Muscle of arm (tissue), 14 donors: ENCODE data around the gene CPNE1. TPM values are rescaled to one million over a fixed set of nuclear protein-coding genes. Genes with fewer than 3 reads are reported as not detected.
"Not testable (repeated sequence)": the region's sequence is repeated elsewhere in the genome, so short reads cannot be mapped to it uniquely, and the experiment has no call there.

ENCODE experiments used
- DNase-seq: peaks from one replicate; pipeline ENCODE4 v3.0.0-alpha.2; 2013
- long read RNA-seq, 11 donors: transcript quantifications; one replicate each; lab custom pipeline, GENCODE V29; 2026
- polyA plus RNA-seq, 12 donors: library from polyadenylated mRNA; unstranded; fragments of 120-200 nt; gene quantifications; one replicate each; pipeline ENCODE4 v1.2.1, GENCODE V29; 2013; ENCODE audit not compliant: insufficient read length in 12 of 12

CPNE1 gene
- 100 to 1,000 TPM in 9 of 12 donors, 10 to 100 TPM in 2, not detected in 1; 81.7 to 209 (median 124) TPM for polyA plus RNA-seq
- long read RNA-seq, donor 1, transcript CPNE1-221 (2 exons, 625 nt) = major isoform, 41 of 46 reads
- long read RNA-seq, donor 1, partial matches to known transcripts = 0 of 46 reads
- long read RNA-seq, donor 1, other reads (novel, unspliced or antisense) = 0 of 46 reads
- long read RNA-seq, donor 2, transcript CPNE1-204 (16 exons, 1,928 nt) = minor isoform, 8 of 55 reads
- long read RNA-seq, donor 2, transcript CPNE1-221 (2 exons, 625 nt) = major isoform, 17 of 55 reads
- long read RNA-seq, donor 2, partial matches to known transcripts = 19 of 55 reads
- long read RNA-seq, donor 2, other reads (novel, unspliced or antisense) = 9 of 55 reads
- long read RNA-seq, donor 3, transcript CPNE1-221 (2 exons, 625 nt) = major isoform, 31 of 35 reads
- long read RNA-seq, donor 3, partial matches to known transcripts = 0 of 35 reads
- long read RNA-seq, donor 3, other reads (novel, unspliced or antisense) = 0 of 35 reads
- long read RNA-seq, donor 4, transcript CPNE1-221 (2 exons, 625 nt) = major isoform, 33 of 36 reads
- long read RNA-seq, donor 4, partial matches to known transcripts = 0 of 36 reads
- long read RNA-seq, donor 4, other reads (novel, unspliced or antisense) = 0 of 36 reads
- long read RNA-seq, donor 5, transcript CPNE1-221 (2 exons, 625 nt) = major isoform, 59 of 66 reads
- long read RNA-seq, donor 5, partial matches to known transcripts = 0 of 66 reads
- long read RNA-seq, donor 5, other reads (novel, unspliced or antisense) = 0 of 66 reads
- long read RNA-seq, donor 6, transcript CPNE1-221 (2 exons, 625 nt) = major isoform, 39 of 49 reads
- long read RNA-seq, donor 6, partial matches to known transcripts = 0 of 49 reads
- long read RNA-seq, donor 6, other reads (novel, unspliced or antisense) = 5 of 49 reads
- long read RNA-seq, donor 7, transcript CPNE1-221 (2 exons, 625 nt) = major isoform, 21 of 24 reads
- long read RNA-seq, donor 7, partial matches to known transcripts = 0 of 24 reads
- long read RNA-seq, donor 7, other reads (novel, unspliced or antisense) = 0 of 24 reads
- long read RNA-seq, donor 8, transcript CPNE1-221 (2 exons, 625 nt) = major isoform, 42 of 51 reads
- long read RNA-seq, donor 8, partial matches to known transcripts = 0 of 51 reads
- long read RNA-seq, donor 8, other reads (novel, unspliced or antisense) = 6 of 51 reads
- long read RNA-seq, donor 9, transcript CPNE1-221 (2 exons, 625 nt) = major isoform, 16 of 27 reads
- long read RNA-seq, donor 9, partial matches to known transcripts = 7 of 27 reads
- long read RNA-seq, donor 9, other reads (novel, unspliced or antisense) = 0 of 27 reads
- long read RNA-seq, donor 10, transcript CPNE1-221 (2 exons, 625 nt) = major isoform, 40 of 50 reads
- long read RNA-seq, donor 10, transcript CPNE1-204 (16 exons, 1,928 nt) = minor isoform, 8 of 50 reads
- long read RNA-seq, donor 10, partial matches to known transcripts = 0 of 50 reads
- long read RNA-seq, donor 10, other reads (novel, unspliced or antisense) = 0 of 50 reads
- long read RNA-seq, donor 11, transcript CPNE1-221 (2 exons, 625 nt) = major isoform, 31 of 38 reads
- long read RNA-seq, donor 11, partial matches to known transcripts = 0 of 38 reads
- long read RNA-seq, donor 11, other reads (novel, unspliced or antisense) = 0 of 38 reads

GRCh38 chr20:35664466-35665206 lies at the start of gene CPNE1, which contains the start of gene RBM12:
Gene CPNE1, minus strand, starts transcription at chr20:35664900. Its CDS starts 31,977 bp downstream, at chr20:35632923.
Gene RBM12, minus strand, starts transcription at chr20:35664900. Its CDS starts 9,578 bp downstream, at chr20:35655322.
- peak; percentile 96 for DNase-seq

GRCh38 chr20:35714127-35714526 lies 49.4 kb upstream of the CPNE1 start:
- DNase-seq = no peak

- DNase-seq = not testable (repeated sequence)
Observed at GRCh38 chr20:35713120-35713519, 48.4 kb upstream of the CPNE1 start.

- no peak for DNase-seq
Observed at GRCh38 chr20:35711588-35712209, 47.0 kb upstream of the CPNE1 start.

- DNase-seq = no peak
Observed at GRCh38 chr20:35710884-35711587, 46.3 kb upstream of the CPNE1 start.

- DNase-seq = no peak
Observed at GRCh38 chr20:35710039-35710438, 45.3 kb upstream of the CPNE1 start.

GRCh38 chr20:35709259-35709658 lies 44.6 kb upstream of the CPNE1 start:
- no peak for DNase-seq

- no peak for DNase-seq
Observed at GRCh38 chr20:35708502-35708901, 43.8 kb upstream of the CPNE1 start.

GRCh38 chr20:35706591-35707529 lies 42.2 kb upstream of the CPNE1 start:
- not testable (repeated sequence) for DNase-seq

- DNase-seq = not testable (repeated sequence)
Observed at GRCh38 chr20:35705894-35706293, 41.2 kb upstream of the CPNE1 start.

- DNase-seq = no peak
Observed at GRCh38 chr20:35704514-35705261, 40.0 kb upstream of the CPNE1 start.

GRCh38 chr20:35702824-35703695 lies 38.4 kb upstream of the CPNE1 start:
- no peak for DNase-seq

GRCh38 chr20:35702051-35702823 lies 37.5 kb upstream of the CPNE1 start:
- no peak for DNase-seq

- no peak for DNase-seq
Observed at GRCh38 chr20:35700625-35701148, 36.0 kb upstream of the CPNE1 start.
